Kidney tubule cell (primary cell): ENCODE measurements around the gene WWP2.

ENCODE experiments used
- DNase-seq: peaks from one replicate; pipeline ENCODE4 v3.0.0-alpha.2; 2018; ENCODE audit warnings: low spot score

Gene WWP2

DNA sequence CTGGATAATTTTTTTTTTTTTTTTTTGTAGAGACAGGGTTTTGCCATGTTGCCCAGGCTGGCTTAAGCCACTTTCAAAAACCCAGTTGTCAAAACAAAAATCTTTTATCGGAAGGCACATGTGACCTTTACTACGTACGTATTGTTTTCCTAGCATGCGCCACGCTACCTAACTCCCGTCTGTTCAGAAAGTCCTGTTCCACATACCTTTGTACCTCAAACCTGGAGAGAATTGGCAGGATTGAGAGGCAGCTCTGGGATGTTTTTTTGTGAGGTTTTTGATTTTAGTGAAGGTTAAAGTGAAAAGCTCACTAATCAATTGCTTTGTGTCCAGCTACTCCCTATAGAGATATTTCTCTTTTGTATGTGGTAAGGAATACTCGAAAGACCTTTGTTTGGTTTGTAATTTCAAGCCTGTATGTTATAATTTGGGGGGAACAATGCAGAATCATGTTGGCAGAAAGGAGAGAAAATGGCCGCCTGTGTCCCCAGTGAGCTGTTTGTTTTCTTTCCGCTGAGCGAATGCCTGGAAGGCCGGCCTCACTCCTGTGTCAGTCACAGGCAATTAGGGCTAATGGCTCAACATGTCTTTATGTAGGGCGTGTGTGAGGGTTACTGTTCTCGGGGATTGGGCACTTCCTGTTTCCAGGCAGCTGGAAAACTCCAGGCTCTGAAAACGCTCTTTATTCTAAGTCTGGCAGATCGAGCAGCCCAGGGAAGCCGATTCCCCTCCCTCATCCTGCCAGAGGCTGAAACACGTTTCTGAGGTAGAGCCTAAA, 128.2 kb downstream of the WWP2 start:
- peak; percentile 56 for DNase-seq

DNA sequence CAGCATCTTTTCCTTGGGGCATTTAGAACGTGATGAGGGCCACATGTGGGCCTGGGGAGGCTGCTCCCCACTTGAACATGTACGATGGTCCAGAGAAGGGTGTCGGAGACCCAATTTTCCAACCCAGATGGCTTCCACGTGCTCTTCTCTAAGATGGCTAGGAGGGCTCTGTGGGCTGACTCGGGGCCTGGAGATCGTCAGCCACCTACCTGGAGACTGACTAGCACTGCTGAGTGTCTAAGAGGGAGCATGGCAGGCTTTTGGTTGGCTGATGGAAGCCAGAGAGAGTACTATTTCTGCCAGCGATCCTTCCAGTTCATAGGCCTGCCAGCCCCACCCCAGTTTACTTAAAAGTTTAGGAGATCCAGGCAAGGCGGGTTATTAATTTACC, 128.8 kb downstream of the WWP2 start:
- DNase-seq = no peak

DNA sequence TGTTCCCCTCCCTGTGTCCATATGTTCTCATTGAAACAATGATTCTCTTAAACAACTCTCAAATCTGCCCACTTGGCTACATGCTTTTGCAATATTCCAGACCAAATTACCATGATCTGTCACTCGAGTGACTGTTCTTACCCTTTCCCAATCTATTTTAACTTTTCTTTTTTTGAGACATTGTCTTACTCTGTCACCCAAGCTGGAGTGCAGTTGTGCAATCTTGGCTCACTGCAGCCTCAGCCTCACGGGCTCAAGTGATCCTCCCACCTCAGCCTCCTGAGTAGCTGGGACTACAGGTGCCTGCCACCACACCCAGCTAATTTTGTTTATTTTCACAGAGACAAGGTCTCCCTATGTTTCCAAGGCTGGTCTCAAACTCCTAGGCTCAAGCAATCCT, 130.2 kb downstream of the WWP2 start:
- DNase-seq = no peak

GRCh38 chr16:69893106-69893505, 131.0 kb downstream of the WWP2 start:
- DNase-seq = no peak

- no peak for DNase-seq
Measured at GRCh38 chr16:69894676-69895075, 132.5 kb downstream of the WWP2 start.

GRCh38 chr16:69903865-69904415, 141.8 kb downstream of the WWP2 start:
- no peak for DNase-seq

DNA sequence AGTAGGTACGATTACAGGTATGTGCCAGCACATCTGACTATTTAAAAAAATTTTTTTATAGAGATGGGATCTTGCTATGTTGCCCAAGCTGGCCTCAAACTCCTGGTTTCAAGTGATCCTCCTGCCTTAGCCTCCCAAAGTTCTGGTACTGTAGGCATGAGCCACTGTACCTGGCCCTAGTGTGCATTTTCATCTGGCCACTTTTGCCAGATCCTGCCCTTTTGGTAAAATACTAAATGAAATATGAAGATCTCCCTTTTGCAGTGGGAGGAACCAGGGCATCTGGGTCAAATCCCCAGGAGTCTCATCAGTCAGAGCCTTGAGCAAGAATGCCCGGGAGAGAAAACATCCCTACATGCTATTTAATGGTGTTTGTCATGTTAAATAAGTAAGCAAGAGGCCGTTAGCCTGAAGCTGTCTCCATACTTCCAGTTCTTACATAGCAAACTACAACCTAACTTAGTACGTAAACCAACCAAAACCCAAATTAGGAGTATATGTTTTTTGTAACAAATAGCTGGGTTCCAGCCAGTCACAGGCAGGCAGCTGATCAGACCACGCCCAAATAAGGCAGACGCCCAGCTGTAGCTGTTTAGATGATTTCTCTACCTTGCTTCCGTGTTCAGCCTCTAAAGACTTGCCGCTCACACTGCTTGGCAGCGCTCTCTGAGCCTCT, 142.5 kb downstream of the WWP2 start:
- no peak for DNase-seq

DNA sequence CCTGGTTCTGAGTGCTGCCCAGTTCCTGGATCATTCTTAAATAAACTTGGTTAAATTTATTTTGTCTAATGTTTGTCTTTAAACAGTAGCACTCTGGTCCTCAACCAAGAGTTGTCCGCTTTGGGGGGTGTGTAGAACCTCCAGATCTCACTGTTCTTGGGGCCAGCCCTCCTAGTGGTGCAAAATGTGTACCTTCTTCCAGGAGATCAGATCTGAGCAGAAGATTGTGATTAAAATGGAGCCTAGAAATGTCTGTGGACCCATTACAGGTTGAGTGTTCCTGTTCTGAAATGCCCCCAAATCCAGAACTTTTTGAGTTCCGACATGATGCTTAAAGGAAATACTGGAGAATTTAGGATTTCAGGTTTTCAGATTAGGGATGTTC, 143.0 kb downstream of the WWP2 start:
- DNase-seq = no peak

GRCh38 chr16:69906838-69907401, 144.8 kb downstream of the WWP2 start:
- no peak for DNase-seq

DNA sequence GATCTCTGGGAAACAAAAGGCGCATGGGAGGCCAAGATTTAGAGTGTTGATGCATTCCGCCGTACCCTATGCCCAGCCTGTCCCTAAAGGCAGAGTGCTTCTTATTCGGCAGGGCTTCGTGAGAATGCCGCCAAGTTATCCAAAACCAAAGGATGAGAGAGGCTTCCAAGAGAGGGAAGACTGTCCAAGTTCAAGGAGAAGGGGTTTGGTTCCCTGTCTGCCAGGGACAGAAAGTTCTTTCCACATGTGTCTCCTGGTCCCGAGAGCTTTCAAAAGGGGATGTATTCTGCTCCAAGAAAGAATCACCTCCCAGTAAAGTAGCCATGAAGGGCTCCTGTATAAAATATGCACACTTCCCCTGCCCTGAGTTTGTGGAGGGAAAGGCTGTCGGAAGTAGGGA, 146.9 kb downstream of the WWP2 start:
- DNase-seq = no peak

DNA sequence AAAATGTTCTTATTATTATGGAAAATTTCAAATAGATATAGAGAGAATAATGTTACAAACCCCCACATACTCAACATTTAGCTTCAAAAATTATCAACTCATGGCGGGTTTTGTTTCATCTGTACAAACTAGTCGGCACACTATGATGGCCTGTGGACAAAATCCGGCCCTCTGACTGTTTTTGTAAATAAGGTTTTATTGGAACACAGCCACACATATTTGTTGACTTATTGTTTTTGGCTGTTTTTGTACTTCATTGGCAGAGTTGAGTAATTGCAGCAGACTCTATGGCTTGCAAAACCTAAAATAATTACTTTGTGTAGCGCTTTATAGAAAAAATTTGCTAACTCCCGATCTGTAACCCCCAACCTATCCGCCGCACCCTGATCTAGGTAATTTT, 147.6 kb downstream of the WWP2 start:
- DNase-seq = no peak

DNA sequence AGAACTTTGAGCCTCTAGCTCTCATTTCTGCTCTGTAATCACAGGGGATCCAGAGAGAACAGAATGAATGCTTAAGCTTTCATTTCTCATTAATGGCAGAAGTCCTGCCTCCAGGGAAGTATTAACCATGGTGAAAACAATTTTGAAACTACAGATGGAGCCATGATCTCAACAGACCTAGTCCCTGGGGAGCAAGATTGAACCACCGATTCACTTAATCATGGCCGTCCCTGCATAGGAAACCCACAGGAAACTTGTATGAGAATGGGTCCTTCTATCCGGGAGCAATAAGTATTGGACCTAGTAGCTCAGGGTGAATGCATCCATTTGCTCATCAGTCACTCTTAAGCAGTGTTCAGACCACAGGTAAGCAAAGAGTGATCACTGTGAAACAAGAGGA, 148.8 kb downstream of the WWP2 start:
- DNase-seq = no peak

DNA sequence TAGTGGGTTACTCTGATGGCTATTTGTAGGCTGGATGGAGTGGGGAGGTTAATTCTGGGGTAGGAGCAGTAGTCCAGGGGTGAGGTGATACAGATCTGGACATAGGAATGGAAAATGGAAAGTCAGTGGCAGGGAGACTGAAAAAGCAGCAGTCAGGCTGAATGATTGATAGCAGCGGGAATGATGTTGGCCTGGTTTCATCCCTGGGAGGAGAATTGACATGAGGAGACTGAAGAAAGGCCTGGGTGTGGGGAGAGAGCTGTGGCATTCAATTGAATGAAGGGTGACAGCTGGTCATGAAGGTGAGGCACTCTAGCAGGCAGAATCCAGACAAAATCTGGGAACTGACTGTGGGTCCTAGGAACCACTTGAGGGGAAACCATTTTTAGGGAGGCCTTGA, 154.3 kb downstream of the WWP2 start:
- no peak for DNase-seq

- DNase-seq = no peak
Measured at GRCh38 chr16:69917311-69917710, 155.2 kb downstream of the WWP2 start.

GRCh38 chr16:69917739-69918138, 155.6 kb downstream of the WWP2 start:
- DNase-seq = peak; percentile 97

- DNase-seq = no peak
Measured at GRCh38 chr16:69918241-69918640, 156.1 kb downstream of the WWP2 start.

GRCh38 chr16:69921127-69921526, 159.0 kb downstream of the WWP2 start:
- DNase-seq = no peak

GRCh38 chr16:69922200-69922599, 160.1 kb downstream of the WWP2 start:
- DNase-seq = no peak

DNA sequence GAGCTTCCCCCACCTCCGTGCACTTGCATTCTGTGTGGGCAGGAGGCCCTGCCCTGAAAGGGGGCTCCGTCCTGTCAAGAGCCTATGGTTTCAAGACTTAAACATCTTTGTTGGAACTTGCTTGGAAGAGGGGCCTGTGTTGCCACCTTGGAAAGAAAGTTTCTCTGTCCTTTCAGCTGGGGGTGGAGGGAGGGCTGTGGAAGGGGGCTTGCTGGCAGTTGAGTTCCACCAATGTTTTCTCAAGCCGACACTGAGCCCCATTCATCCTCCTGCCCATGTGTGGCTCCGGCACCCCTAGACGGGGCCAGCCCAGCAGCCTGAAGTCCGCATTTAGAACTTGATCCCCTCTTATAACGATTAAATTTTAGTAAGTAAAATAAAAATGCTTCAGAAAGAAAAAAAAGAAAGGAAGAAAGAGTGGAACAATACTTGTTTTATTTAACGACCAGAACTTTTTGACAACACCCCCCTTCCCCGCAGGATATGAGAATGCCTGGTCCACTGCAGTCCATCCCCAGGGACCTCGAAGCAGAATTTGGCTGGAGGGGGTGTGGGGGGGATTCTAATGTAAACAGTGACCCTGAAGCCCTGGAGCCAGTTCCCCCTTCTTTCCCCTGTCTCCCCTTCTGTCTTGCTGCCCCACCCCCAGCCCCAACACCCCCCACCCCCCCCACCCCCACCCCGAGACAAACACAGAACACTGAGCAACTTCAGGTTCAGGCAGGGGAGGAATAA, 162.1 kb downstream of the WWP2 start:
- DNase-seq = no peak

GRCh38 chr16:69924777-69925191, 162.7 kb downstream of the WWP2 start:
- peak; percentile 85 for DNase-seq

DNA sequence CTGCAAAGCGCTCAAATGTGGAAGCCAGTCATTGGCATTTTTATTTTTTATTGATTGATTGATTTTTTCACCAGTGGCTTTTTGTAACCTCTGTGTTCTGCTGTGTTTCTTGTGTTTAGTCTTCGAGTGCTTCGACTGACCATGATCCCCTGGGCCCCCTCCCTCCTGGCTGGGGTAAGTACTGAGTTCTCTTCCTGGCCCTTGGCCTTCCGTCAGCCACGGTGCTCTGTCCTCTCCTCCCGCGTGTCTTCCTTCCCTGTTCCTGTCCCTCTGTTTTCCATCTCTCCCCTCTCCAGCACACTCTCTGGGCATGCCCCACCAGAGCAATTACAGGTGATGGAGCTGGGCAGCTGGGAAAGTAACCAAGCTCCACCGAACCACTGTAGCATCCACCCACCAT, 163.2 kb downstream of the WWP2 start:
- no peak for DNase-seq

- peak; percentile 6 for DNase-seq
Measured at GRCh38 chr16:69926241-69926640, 164.1 kb downstream of the WWP2 start.
